ENCODE data around the gene IL17RB. TPM values are rescaled to one million over a fixed set of nuclear protein-coding genes. Genes with fewer than 3 reads are reported as not detected.

IL17RB gene
- total RNA-seq, 3 donors from 2014 or later: 0.64 to 61.6 (median 46.5) TPM

DNA sequence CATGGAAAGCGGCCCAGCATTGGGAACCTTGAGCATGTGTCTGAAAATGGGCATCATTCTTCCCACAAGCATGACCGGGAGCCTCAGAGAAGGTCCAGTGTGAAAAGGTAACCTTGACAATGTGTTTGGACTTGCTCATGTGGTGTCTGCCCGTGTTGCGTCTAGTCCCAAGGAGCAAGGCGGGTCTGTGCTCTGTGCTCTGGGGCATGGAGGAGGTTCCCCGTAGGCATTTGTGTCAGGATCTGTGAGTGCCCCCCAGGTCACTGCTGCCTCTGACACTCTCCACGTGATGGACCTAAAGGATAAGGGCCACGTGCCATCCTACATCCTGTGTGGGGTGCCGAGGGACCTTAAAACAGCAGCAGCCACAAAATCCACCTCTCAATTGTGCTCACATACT is 45.0 kb upstream of the IL17RB start:
- Histone ChIP-seq H3K27me3 (no peaks in the 10 kb centered on the region), H3K4me3 (no peak overlapping the region), H3K36me3 (no peaks in the 10 kb centered on the region), H3K27ac (no peak overlapping the region), H3K4me1 (no peaks in the 10 kb centered on the region), H3K9me3 (no peaks in the 10 kb centered on the region)
- intact Hi-C loops (cut with DNase I; ENCODE audit: low total_unique reads): no loop called here
- DNase-seq (ENCODE audit: low spot score in 2 of 2): no peak
- TF ChIP-seq POLR2A (IDR thresholded peaks at IDR 0.05) (no peak), POLR2AphosphoS5 (IDR thresholded peaks at IDR 0.05) (no peak)
- TF ChIP-seq, protein P1, sequence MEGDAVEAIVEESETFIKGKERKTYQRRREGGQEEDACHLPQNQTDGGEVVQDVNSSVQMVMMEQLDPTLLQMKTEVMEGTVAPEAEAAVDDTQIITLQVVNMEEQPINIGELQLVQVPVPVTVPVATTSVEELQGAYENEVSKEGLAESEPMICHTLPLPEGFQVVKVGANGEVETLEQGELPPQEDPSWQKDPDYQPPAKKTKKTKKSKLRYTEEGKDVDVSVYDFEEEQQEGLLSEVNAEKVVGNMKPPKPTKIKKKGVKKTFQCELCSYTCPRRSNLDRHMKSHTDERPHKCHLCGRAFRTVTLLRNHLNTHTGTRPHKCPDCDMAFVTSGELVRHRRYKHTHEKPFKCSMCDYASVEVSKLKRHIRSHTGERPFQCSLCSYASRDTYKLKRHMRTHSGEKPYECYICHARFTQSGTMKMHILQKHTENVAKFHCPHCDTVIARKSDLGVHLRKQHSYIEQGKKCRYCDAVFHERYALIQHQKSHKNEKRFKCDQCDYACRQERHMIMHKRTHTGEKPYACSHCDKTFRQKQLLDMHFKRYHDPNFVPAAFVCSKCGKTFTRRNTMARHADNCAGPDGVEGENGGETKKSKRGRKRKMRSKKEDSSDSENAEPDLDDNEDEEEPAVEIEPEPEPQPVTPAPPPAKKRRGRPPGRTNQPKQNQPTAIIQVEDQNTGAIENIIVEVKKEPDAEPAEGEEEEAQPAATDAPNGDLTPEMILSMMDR (IDR thresholded peaks at IDR 0.05): no peak

DNA sequence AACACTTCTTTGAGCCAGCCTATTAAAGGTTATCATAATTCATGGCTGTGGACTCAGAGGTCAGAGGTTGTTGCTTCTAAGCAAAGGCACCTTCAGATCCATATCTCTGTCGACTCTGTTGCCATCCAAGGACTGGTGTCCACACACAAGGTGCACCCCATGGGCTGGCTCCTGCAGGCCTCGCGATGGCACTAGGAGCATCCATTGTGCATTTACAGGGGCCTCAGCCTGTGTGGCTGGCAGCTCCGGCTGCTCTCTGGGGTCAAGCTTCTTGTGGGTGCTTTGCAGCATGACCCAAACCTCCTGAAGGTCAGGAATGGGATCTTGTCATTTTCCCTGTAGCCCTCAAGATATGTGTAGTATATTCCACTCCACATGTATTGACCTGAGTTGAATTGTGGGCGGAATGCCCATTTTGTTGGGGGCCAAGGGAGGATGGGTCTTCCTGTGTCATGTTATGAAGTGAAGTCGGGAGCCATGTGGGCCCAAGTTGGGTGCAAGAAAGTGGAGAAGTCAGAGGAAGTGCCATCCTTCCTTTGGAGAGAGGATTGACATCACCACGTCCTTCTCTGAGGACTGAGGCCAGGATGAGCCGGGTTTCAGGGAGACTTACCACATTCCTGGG is 44.0 kb upstream of the IL17RB start:
- no peak for DNase-seq (ENCODE audit: low spot score in 2 of 2)
- Histone ChIP-seq H3K27me3 (no peaks in the 10 kb centered on the region), H3K36me3 (no peaks in the 10 kb centered on the region), H3K27ac (no peak overlapping the region), H3K4me3 (no peak overlapping the region), H3K4me1 (no peaks in the 10 kb centered on the region), H3K9me3 (no peaks in the 10 kb centered on the region)
- intact Hi-C loops (cut with DNase I; ENCODE audit: low total_unique reads): no loop called here
- TF ChIP-seq, protein P1 (IDR thresholded peaks at IDR 0.05): no peak
- TF ChIP-seq POLR2A (IDR thresholded peaks at IDR 0.05): no peak
- TF ChIP-seq POLR2AphosphoS5 (IDR thresholded peaks at IDR 0.05): no peak

DNA sequence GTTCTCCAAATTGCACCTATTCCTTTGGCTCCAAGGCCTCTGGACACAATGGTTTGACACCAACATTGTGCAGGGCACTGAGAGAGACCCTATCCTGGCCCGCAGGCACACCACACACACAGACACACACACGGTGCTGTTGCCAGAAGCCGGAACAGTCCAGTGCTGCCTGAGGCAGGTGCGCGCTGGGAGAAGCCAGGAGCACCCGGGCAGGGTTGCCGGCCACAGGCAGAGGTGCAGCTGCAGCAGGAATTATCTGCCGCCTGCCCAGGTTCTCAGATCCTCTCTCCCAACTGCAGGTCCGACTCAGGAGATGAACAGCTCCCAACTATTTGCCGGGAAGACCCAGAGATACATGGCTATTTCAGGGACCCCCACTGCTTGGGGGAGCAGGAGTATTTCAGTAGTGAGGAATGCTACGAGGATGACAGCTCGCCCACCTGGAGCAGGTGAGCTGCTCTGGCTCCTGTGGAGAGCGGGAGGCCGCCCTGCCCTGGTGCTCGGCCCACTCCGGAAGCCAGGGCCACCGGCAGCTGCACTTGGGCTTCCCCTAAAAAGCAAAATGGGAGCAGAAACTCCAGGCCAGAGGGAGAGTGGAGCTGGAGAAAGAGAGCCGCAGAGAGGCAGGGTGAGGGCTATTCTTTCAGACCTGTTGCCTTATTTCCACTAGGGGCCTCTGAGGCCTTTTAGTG is 43.1 kb upstream of the IL17RB start:
- H3K36me3 ChIP-seq: no peaks in the 10 kb centered on the region
- H3K4me3 ChIP-seq: no peak overlapping the region
- no peaks in the 10 kb centered on the region for H3K9me3 ChIP-seq
- TF ChIP-seq POLR2A (IDR thresholded peaks at IDR 0.05) (no peak), POLR2AphosphoS5 (IDR thresholded peaks at IDR 0.05) (no peak)
- TF ChIP-seq, protein P1 (IDR thresholded peaks at IDR 0.05): no peak
- H3K27ac ChIP-seq: no peak overlapping the region
- peak in 1 of 2 donors; percentile 61 for DNase-seq (ENCODE audit: low spot score in 2 of 2)
- no peaks in the 10 kb centered on the region for H3K4me1 ChIP-seq
- intact Hi-C loops (cut with DNase I; ENCODE audit: low total_unique reads): no loop called here
- H3K27me3 ChIP-seq: no peaks in the 10 kb centered on the region

DNA sequence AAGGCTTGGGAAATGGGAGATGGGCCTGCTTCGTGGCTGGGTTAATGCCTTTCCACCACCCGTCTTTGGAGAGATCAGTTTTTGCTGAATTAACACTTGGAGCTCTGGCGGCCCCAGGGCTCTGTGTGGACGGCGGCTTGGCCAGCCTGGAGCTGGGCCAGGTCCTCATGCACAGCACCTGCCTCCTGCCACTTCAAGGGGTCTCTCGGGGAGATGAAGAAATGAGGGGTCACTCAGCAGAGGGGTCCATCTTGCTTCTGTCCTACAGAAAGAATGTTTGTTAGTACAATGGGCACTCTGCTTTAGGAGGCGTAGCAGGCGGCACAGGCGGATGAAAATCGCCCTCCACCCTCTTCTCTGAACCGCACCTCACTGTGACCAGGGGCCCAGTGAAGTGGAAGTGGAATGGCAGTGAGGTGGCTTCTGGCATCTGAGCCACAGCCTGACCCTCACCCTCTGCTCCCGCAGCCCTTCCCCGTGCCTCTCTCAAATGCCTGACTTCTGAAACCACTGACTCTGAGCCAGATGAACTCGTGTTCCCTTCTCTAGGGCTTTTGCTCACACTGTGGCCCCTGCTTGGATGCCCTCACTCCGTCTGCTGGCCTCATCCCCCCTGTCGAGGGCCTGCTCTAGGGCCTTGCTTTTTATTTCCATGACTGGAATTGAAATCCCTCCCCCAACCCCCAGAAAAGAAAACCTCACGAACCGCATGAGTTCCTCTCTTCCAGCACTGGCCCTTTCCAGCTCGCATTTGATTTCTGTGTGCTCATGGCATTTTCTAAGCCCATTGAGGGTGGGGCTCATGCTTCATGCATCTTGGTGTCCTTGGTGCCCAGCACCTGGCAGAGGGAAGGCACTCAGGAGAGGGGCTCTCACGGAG is 42.3 kb upstream of the IL17RB start:
- Histone ChIP-seq H3K4me3 (no peak overlapping the region), H3K9me3 (no peaks in the 10 kb centered on the region), H3K27me3 (no peaks in the 10 kb centered on the region), H3K4me1 (no peaks in the 10 kb centered on the region), H3K27ac (no peak overlapping the region), H3K36me3 (no peaks in the 10 kb centered on the region)
- no peak for TF ChIP-seq POLR2A (IDR thresholded peaks at IDR 0.05)
- no peak for DNase-seq (ENCODE audit: low spot score in 2 of 2)
- intact Hi-C loops (cut with DNase I; ENCODE audit: low total_unique reads): no loop called here

DNA sequence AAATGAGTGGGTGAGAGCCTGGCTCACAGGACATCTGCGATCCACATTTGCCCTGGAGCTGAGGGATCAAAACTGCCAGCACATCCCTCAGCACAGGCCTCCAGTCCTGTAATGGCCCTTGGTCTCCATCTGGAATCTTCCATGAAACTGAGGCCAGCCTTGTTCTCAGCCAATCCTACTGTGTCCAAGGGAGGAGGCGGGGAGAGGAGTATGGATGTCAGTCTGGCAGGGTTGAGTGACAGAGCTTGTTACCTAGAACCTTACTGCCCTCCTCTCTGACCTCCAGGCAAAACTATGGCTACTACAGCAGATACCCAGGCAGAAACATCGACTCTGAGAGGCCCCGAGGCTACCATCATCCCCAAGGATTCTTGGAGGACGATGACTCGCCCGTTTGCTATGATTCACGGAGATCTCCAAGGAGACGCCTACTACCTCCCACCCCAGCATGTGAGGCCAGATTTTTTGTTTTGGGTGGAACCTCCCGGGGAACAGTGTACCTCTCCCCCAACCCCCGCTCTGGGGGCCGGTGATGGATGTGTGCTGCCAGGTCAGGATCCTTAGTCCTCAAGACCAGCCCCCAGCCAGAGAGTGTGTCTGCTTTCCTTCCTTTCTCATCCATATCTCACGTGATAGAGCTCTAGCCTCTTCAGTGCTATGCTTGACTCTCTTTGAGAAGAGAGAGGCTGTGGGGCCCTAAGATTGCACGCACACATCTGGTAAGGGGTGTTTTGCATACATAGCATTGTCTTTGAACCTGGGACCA is 41.5 kb upstream of the IL17RB start:
- Histone ChIP-seq H3K4me3 (no peak overlapping the region), H3K36me3 (no peaks in the 10 kb centered on the region), H3K4me1 (no peaks in the 10 kb centered on the region), H3K9me3 (no peaks in the 10 kb centered on the region), H3K27ac (peak overlapping the region in 1 of 2 donors; percentile 19), H3K27me3 (no peaks in the 10 kb centered on the region)
- intact Hi-C loops (cut with DNase I; ENCODE audit: low total_unique reads): no loop called here
- TF ChIP-seq POLR2AphosphoS5 (IDR thresholded peaks at IDR 0.05) (no peak), POLR2A (IDR thresholded peaks at IDR 0.05) (no peak)
- TF ChIP-seq, protein P1 (IDR thresholded peaks at IDR 0.05): no peak
- DNase-seq (ENCODE audit: low spot score in 2 of 2): no peak

Measured in breast epithelium (tissue), 4 donors.